Measurements from ENCODE around the gene BOLA3. TPM values are rescaled to one million over a fixed set of nuclear protein-coding genes. Genes with fewer than 3 reads are reported as not detected.
"Not testable (repeated sequence)": the region's sequence is repeated elsewhere in the genome, so short reads cannot be mapped to it uniquely, and the experiment has no call there.

Gene BOLA3
- 10 to 100 TPM; 13.3 to 13.5 TPM for total RNA-seq
- polyA plus RNA-seq: 10 to 100 TPM; 59.9 to 78.5 (median 68.3) TPM
- 3.0 to 22.7 (median 5.2) reads per million in 6 experiments for total RNA-seq

GRCh38 chr2:74147727-74148456 is at the start of gene BOLA3:
Gene BOLA3, minus strand, starts transcription at chr2:74147912. Its CDS starts 38 bp downstream, at chr2:74147874.
- Mint-ChIP-seq H3K9me3 (no peaks in the 10 kb centered on the region), H3K4me3 (no peak within 1 kb of the TSS), H3K4me1 (peaks cover 0 to 4% (median 0%) of the 10 kb centered on the region in 4 donors), H3K27me3 (no peaks in the 10 kb centered on the region), H3K27ac (no peak within 1 kb of the TSS), H3K36me3 (peaks cover 0 to 26% (median 0%) of the 10 kb centered on the region in 3 donors)
- peak; percentile 59 to 86 (median 77) for DNase-seq
- POLR2A ChIA-PET: interaction anchor here (0.6 to 6.7 kb wide), 10 partner anchors 9 to 411 kb away, joined by 3 to 43 read pairs (median 4); partner anchors contain the start of genes MOB1A and TPRKB
- ATAC-seq: peak; percentile 88 to 92

GRCh38 chr2:74197049-74197448 is 49.3 kb upstream of the BOLA3 start:
- Mint-ChIP-seq H3K4me3 (peak overlapping the region in 6 of 10 donors; percentile 10 to 56 (median 35)), H3K27ac (peak overlapping the region in 3 of 10 donors; percentile 26 to 61 (median 56)), H3K4me1 (peaks cover 16 to 33% (median 25%) of the 10 kb centered on the region in 4 donors), H3K27me3 (peaks cover 0 to 3% (median 0%) of the 10 kb centered on the region in 5 donors), H3K36me3 (peaks cover 0 to 2% (median 0%) of the 10 kb centered on the region in 3 donors), H3K9me3 (no peaks in the 10 kb centered on the region)
- DNase-seq: no peak
- POLR2A ChIA-PET: interaction anchor here (0.9 to 5.8 kb wide), 2 partner anchors 12 to 19 kb away, joined by 6 to 80 read pairs; partner anchors contain the start of gene MOB1A
- ATAC-seq: no peak

GRCh38 chr2:74194799-74195198 is 47.1 kb upstream of the BOLA3 start:
- peaks cover 0 to 6% (median 0%) of the 10 kb centered on the region in 5 donors for H3K27me3 Mint-ChIP-seq
- peaks cover 14 to 21% (median 16%) of the 10 kb centered on the region in 4 donors for H3K4me1 Mint-ChIP-seq
- ATAC-seq (no peak), DNase-seq (no peak)
- H3K36me3 Mint-ChIP-seq: peaks cover 0 to 2% (median 0%) of the 10 kb centered on the region in 3 donors
- no peaks in the 10 kb centered on the region for H3K9me3 Mint-ChIP-seq
- POLR2A ChIA-PET: no interaction called here
- H3K4me3 Mint-ChIP-seq: no peak overlapping the region
- H3K27ac Mint-ChIP-seq: no peak overlapping the region

- no peak for ATAC-seq
- Mint-ChIP-seq H3K36me3 (no peaks in the 10 kb centered on the region), H3K9me3 (no peaks in the 10 kb centered on the region), H3K4me3 (no peak overlapping the region), H3K27me3 (peaks cover 0 to 10% (median 0%) of the 10 kb centered on the region in 5 donors), H3K4me1 (no peaks in the 10 kb centered on the region), H3K27ac (no peak overlapping the region)
- POLR2A ChIA-PET: interaction anchor here (1.0 to 2.0 kb wide), 2 partner anchors 10 to 13 kb away, joined by 4 to 13 read pairs; partner anchors contain the start of gene MOB1A
- no peak for DNase-seq
Observed at GRCh38 chr2:74191596-74192380, 44.1 kb upstream of the BOLA3 start.

GRCh38 chr2:74188696-74189095 is 41.0 kb upstream of the BOLA3 start:
- Mint-ChIP-seq H3K4me1 (peaks cover 0 to 22% (median 2%) of the 10 kb centered on the region in 4 donors), H3K27ac (no peak overlapping the region), H3K9me3 (no peaks in the 10 kb centered on the region), H3K36me3 (no peaks in the 10 kb centered on the region), H3K27me3 (peaks cover 0 to 7% (median 0%) of the 10 kb centered on the region in 5 donors), H3K4me3 (no peak overlapping the region)
- DNase-seq: no peak
- POLR2A ChIA-PET: no interaction called here
- ATAC-seq: no peak

GRCh38 chr2:74188018-74188601 is 40.4 kb upstream of the BOLA3 start:
- ATAC-seq: no peak
- no peak overlapping the region for H3K27ac Mint-ChIP-seq
- no peak overlapping the region for H3K4me3 Mint-ChIP-seq
- POLR2A ChIA-PET: no interaction called here
- DNase-seq: no peak
- peaks cover 0 to 22% (median 2%) of the 10 kb centered on the region in 4 donors for H3K4me1 Mint-ChIP-seq
- H3K36me3 Mint-ChIP-seq: no peaks in the 10 kb centered on the region
- peaks cover 0 to 7% (median 0%) of the 10 kb centered on the region in 5 donors for H3K27me3 Mint-ChIP-seq
- H3K9me3 Mint-ChIP-seq: no peaks in the 10 kb centered on the region

- not testable (repeated sequence) for ATAC-seq, DNase-seq, H3K36me3 Mint-ChIP-seq, H3K27me3 Mint-ChIP-seq, H3K4me3 Mint-ChIP-seq, H3K9me3 Mint-ChIP-seq
- POLR2A ChIA-PET: interaction anchor here (0.7 kb wide), 1 partner anchor 19 kb away, joined by 3 read pairs; no protein-coding TSS in a partner anchor
- Mint-ChIP-seq H3K27ac (peak overlapping the region in 1 of 10 donors; percentile 70), H3K4me1 (peaks cover 0 to 26% (median 2%) of the 10 kb centered on the region in 4 donors)
Observed at GRCh38 chr2:74186706-74187105, 39.0 kb upstream of the BOLA3 start.

GRCh38 chr2:74186038-74186437 is 38.3 kb upstream of the BOLA3 start:
- peak; percentile 46 to 67 for ATAC-seq
- POLR2A ChIA-PET: interaction anchor here (0.7 kb wide), 1 partner anchor 20 kb away, joined by 3 read pairs; no protein-coding TSS in a partner anchor
- Mint-ChIP-seq H3K4me1 (peaks cover 0 to 29% (median 2%) of the 10 kb centered on the region in 4 donors), H3K27ac (peak overlapping the region in 3 of 10 donors; percentile 9 to 70 (median 43)), H3K4me3 (peak overlapping the region in 1 of 10 donors; percentile 65), H3K27me3 (peaks cover 0 to 6% (median 0%) of the 10 kb centered on the region in 5 donors), H3K9me3 (no peaks in the 10 kb centered on the region), H3K36me3 (no peaks in the 10 kb centered on the region)
- DNase-seq: peak in 2 of 10 donors; percentile 24

- DNase-seq (no peak), ATAC-seq (no peak)
- Mint-ChIP-seq H3K27ac (no peak overlapping the region), H3K9me3 (no peaks in the 10 kb centered on the region), H3K36me3 (no peaks in the 10 kb centered on the region), H3K27me3 (peaks cover 0 to 4% (median 0%) of the 10 kb centered on the region in 5 donors), H3K4me3 (no peak overlapping the region), H3K4me1 (peaks cover 0 to 40% (median 5%) of the 10 kb centered on the region in 4 donors)
- POLR2A ChIA-PET: no interaction called here
Observed at GRCh38 chr2:74183878-74184277, 36.2 kb upstream of the BOLA3 start.

GRCh38 chr2:74181739-74182138 is 34.0 kb upstream of the BOLA3 start:
- peak in 1 of 10 donors; percentile 24 for DNase-seq
- Mint-ChIP-seq H3K36me3 (peaks cover 0 to 2% (median 0%) of the 10 kb centered on the region in 3 donors), H3K27me3 (peaks cover 0 to 1% (median 0%) of the 10 kb centered on the region in 5 donors), H3K4me3 (peak overlapping the region in 1 of 10 donors; percentile 43), H3K27ac (peak overlapping the region in 1 of 10 donors; percentile 58), H3K9me3 (no peaks in the 10 kb centered on the region), H3K4me1 (peaks cover 1 to 48% (median 11%) of the 10 kb centered on the region in 4 donors)
- POLR2A ChIA-PET: interaction anchor here (0.7 to 1.8 kb wide), 2 partner anchors 11 to 17 kb away, joined by 4 to 9 read pairs; partner anchors contain the start of gene MTHFD2
- no peak for ATAC-seq

- DNase-seq: peak in 2 of 10 donors; percentile 7 to 19
- POLR2A ChIA-PET: interaction anchor here (0.6 to 2.8 kb wide), 32 partner anchors 11 to 945 kb away, joined by 3 to 80 read pairs (median 5); partner anchors contain the start of genes BOLA3, CCT7, DGUOK and FBXO41
- H3K4me1 Mint-ChIP-seq: peaks cover 6 to 55% (median 33%) of the 10 kb centered on the region in 4 donors
- peaks cover 0 to 17% (median 3%) of the 10 kb centered on the region in 3 donors for H3K36me3 Mint-ChIP-seq
- H3K4me3 Mint-ChIP-seq: peak overlapping the region; percentile 82 to 95 (median 91)
- peak overlapping the region; percentile 82 to 98 (median 96) for H3K27ac Mint-ChIP-seq
- peak; percentile 37 to 42 for ATAC-seq
- no peaks in the 10 kb centered on the region for H3K27me3 Mint-ChIP-seq
- H3K9me3 Mint-ChIP-seq: no peaks in the 10 kb centered on the region
Observed at GRCh38 chr2:74179063-74179865, 31.6 kb upstream of the BOLA3 start.
